LoVo (cell line): Measurements from ENCODE around the gene NRXN3.

Source experiments
- DNase-seq: peaks from one replicate; pipeline ENCODE4 v3.0.0-alpha.2; 2016; ENCODE audit warnings: low spot score

NRXN3 gene

GRCh38 chr14:79285263-79285662 lies 1115.1 kb downstream of the NRXN3 start:
- DNase-seq: no peak

- DNase-seq: no peak
Measured at GRCh38 chr14:79287976-79288375, 1117.8 kb downstream of the NRXN3 start.

DNA sequence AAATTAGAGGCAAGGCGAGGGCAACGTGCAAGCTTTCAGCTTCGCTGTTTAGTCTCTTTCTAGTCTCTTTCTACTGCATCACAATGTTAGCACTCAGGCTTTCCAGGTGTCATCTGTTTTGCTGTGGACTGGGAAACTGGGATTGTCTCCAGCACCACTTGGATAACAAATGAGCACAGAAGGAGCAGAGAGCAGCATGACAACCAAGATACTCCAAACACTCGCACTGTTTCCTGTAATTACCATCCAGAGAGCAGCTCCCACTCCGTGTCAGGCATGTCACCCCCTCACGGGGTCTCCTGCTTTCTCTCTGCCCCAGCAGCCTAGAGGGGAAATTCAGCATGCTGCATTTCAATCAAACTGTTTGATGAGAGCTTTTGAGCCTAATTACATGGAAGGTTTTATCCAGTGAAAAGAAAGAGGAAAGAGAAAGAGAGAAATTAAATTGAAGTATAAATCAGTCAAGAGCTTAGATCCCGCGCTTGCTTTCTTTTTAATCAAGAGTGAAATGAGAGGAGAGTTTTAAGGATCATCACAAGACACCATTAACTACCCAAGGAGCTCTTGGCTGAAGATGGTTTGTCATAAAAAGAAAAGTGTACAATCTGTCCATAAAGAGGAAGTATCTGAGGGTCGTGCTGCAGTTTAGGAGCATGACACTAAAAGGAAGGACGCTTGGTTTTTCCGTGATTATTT lies 1123.5 kb downstream of the NRXN3 start:
- no peak for DNase-seq

GRCh38 chr14:79294499-79294898 lies 1124.3 kb downstream of the NRXN3 start:
- no peak for DNase-seq

GRCh38 chr14:79295385-79295784 lies 1125.2 kb downstream of the NRXN3 start:
- no peak for DNase-seq

DNA sequence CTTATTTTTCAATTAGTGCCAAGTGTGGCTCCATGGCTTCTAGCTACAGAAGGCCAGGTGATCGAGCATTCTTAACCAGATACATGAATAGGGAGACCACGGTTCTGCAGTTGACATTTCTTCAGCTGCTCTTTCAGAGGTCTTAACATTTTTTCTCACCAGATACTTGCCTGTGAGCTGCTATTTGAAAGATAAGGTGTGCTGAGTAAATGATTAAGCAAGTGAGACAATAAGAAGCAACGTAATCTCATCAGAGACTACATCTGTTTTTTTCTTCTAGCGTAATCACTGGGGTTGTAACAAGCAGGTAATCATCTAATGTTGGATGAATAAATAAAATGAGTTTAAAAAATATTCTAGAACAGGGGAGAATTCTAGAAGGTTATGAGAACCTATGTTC lies 1128.2 kb downstream of the NRXN3 start:
- DNase-seq: no peak

DNA sequence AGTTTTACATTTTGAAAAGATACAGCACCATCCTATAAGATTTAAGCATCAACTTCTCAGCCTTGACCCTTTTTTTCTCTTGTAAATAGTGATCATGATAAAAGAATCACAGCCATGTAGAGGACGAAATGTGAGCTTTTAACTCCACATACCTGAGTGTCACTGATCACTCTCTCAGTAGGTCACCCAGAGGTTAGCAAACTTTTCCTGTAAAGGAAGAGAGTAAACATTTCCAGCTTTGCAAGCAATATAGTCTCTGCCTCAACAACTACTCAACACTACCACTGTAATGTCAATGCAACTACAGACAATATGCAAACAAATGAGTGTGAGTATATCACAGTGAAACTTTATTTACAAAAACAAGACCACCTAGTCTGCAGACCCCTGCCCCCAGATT lies 1129.0 kb downstream of the NRXN3 start:
- no peak for DNase-seq

- no peak for DNase-seq
Measured at GRCh38 chr14:79304279-79304678, 1134.1 kb downstream of the NRXN3 start.

DNA sequence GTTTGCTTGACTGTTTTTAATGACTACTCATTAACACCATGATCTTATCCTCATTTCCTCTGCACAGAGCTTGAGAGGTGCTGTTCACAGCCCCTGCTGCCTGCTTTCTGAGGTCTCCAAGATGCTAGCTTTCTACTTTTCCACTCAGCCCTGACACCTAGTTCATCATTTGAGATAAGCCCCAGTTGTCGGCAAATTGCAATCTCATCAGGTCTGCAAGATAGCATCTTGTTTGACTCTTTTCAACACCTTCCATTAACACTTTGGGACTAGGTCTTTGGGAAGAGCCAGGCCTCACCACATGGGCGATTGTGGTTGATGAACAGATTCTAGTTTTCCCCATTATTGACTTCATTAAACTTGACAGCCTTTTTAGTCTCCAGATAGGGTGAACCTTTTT lies 1136.4 kb downstream of the NRXN3 start:
- no peak for DNase-seq

DNA sequence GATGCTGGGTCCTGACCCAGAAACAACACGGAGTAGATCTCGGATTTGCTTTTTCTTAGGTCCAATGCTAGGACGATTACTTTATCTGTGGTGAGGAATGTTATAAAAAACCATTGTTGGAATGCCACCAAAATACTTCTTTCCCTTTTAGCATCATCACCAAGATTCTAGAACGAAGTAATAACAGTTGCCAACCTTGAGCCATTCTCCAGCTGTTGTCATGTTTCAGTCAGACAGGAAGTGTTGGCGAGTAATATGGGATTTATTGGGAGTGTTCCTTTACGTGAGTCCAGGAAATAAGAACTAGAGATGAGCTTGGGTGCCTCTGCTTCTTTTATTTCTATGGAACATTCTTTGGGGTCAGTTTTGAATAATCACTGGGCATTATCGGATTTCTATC lies 1148.2 kb downstream of the NRXN3 start:
- DNase-seq: no peak

- no peak for DNase-seq
Measured at GRCh38 chr14:79320561-79320960, 1150.4 kb downstream of the NRXN3 start.

DNA sequence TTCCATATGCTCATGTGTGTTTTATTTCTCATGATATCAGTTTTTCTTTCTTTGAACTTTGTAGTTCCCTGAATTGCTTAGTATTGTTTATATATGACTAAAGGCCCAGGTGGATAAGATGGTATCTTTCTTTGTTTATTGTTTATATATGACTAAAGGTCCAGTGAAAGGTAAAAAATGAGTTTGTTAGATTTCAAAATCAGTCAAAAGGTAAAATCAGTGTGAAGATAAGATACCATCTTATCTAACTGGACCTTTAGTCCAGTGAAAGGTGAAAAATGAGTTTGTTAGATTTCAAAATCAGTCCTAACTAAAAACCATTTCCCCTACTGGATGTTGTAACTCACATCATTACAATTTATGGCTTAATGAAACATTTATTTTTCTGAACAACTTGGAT lies 1150.9 kb downstream of the NRXN3 start:
- no peak for DNase-seq

DNA sequence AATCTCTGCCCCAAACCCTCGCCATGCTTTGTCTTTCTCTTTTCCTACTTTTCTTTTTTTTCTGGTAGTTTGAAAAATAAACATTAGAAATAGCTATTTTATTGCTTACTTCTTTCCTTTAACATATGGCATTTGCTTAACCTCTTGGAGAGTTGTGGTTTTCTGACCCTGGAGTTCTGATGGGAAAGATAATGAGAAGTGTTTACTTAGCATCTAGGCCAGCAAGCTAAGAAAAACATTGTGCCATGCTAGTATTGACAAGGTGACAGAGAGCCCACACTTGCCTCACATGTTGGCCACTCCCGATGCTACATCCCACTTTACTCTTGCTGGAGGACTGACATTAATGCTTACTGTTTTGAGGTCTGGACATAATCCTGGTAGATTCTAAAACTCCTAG lies 1154.9 kb downstream of the NRXN3 start:
- no peak for DNase-seq

GRCh38 chr14:79325557-79325956 lies 1155.4 kb downstream of the NRXN3 start:
- no peak for DNase-seq

- DNase-seq: no peak
Measured at GRCh38 chr14:79328863-79329262, 1158.7 kb downstream of the NRXN3 start.

DNA sequence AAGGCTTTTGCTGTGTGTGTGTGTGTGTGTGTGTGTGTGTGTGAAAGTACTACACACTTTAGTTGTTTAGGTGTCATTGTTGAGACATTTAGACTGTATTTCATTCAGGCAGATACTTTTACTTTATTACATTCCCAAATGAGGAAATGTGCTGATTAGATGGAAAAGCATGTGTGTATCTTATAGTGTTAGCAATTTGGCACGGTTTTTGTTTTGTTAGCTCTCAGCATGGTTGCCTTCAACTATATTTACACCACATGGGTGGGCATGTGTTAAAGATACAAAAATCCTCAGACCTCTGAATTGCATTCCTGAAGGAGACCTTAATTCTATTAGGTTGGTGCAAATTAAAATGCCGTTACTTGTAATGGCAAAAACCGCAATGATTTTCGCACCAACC lies 1161.7 kb downstream of the NRXN3 start:
- DNase-seq: no peak

GRCh38 chr14:79332504-79333197 lies 1162.5 kb downstream of the NRXN3 start:
- no peak for DNase-seq

DNA sequence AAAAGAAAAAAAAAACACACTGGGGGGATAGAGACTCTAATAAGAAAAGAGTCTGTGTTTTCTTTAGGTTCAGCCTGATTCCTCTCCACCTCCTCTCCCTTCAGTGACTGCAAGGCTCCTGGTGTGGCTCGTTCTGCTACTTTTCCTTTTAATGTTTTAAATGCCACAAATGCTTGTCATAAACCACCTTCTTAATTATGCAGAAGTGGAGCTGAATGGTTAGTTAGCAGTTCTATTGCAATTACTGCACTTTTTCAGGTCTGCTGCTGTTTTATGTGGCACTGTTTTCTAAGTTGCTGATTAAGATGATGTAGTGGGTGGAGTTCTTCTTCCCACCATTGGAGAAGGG lies 1163.0 kb downstream of the NRXN3 start:
- no peak for DNase-seq

DNA sequence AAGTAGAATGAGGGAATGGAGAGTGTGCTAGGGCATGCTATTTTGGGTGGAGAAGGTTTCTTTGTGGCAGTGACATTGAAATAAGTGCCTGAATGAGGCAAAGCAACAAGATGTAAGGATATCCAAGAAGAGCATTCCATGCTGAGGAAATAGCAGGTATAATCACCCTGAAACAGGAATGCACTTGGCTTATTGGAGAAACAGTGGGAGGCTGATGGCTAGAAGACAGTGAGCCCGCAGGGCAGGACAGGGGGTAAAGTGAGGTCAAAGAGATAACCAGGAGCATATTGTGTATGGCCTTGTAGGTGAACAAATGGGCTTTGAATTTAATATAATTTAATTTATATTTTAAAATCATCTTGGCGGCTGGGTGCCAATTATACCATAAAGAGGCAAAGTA lies 1164.1 kb downstream of the NRXN3 start:
- DNase-seq: no peak

DNA sequence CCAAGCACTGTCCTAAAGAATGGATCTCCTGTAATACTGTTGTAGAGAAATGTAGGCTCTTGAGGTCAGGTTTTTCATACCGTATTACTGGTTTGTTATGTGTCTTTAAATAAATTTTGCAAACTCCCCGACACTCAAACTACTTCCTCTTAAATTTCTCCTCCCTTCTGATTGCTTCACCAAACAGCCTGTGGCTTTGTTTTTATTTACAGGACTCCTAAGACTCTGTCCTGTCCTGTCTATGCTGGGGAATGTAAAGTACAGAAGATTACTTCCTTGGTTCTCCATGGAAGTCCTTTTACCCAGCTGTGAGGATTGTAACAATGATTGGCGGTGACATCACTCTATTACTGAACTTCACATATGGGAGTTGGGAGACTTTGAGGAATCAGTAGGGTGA lies 1167.6 kb downstream of the NRXN3 start:
- no peak for DNase-seq

DNA sequence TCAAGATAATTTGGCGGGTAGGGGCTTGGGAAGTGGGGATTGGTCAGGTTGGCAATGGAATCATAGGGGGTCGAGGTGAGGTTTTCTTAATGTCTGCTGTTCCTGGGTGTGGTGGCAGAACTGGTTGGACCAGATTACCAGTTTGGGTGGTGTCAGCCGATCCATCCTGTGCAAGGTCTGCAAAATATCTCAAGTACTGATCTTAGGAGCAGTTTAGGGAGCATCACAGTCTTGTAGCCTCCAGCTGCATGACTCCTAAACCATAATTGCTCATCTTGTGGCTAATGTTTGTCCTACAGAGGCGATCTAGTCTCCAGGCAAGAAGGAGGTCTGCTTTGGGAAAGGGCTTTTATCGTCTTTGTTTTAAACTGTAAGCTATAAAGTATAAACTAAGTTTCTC lies 1172.8 kb downstream of the NRXN3 start:
- DNase-seq: no peak

DNA sequence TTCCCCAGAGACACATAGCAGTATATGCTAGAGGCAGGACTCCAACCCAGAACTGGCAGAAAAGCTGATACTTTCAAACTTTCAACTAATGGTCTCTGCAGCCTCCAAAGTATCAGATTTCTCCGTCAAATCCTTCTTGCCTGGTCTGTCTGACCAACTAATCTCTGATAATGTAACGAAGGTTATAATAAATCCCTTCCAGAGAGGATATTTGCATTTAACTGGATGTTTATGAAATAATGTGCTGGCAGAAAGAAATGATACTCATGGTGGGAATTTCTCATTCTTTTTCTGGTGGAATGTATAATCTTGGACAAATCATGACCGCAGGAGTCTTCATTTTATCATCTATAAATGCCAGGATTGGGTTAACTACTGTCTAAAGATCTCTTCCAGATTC lies 1180.8 kb downstream of the NRXN3 start:
- DNase-seq: no peak

DNA sequence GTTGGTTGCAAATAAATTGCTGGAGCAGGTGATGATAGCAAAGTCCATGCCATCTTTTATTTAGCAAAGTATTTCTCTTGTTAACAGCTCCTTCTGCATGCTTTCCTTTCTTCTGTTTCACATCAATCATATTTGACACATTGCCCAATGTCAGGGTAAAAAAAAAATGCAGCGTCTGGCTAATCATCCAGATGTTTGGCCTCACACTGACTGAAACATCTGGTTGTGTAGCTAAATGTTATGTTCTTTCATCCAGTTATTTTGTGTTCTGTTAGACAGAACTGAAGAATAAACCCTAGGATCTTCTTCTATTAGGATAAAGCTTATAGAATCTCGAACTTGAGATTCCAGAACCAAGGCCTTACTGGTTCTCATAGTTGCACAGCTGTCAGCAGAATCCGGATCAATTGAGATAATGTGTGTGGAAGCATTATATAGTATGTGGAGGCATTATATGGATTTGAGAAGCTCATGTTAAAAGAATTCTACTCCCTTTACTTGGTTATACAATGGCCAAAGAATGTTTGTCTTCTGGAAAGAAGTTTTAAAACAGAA lies 1182.0 kb downstream of the NRXN3 start:
- no peak for DNase-seq

- DNase-seq: no peak
Measured at GRCh38 chr14:79354336-79354735, 1184.2 kb downstream of the NRXN3 start.
